ENCODE measurements around the gene SCN11A.

GRCh38 chr3:39088889-39089288, 37.1 kb upstream of the SCN11A start:
- TF ChIP-seq CTCF (IDR thresholded peaks at IDR 0.05) (no peak), EP300 (IDR thresholded peaks at IDR 0.05) (no peak), POLR2A (IDR thresholded peaks at IDR 0.05) (no peak)

Data from sigmoid colon (tissue), 4 donors.